22Rv1 (cell line): ENCODE measurements around the gene SEC23A.

Source experiments
- ZFX ChIP-seq: fragments of 450-650 bp; IDR thresholded peaks from 2 replicates; pipeline ENCODE4 v1.6.1; 2017; ENCODE audit warnings: antibody characterized with exemption, borderline replicate concordance
- TF ChIP-seq, protein P1 (sequence below): fragments of 450-650 bp; IDR thresholded peaks from 2 replicates; pipeline ENCODE4 v1.5.1; 2017; ENCODE audit warnings: mild to moderate bottlenecking

DNA sequence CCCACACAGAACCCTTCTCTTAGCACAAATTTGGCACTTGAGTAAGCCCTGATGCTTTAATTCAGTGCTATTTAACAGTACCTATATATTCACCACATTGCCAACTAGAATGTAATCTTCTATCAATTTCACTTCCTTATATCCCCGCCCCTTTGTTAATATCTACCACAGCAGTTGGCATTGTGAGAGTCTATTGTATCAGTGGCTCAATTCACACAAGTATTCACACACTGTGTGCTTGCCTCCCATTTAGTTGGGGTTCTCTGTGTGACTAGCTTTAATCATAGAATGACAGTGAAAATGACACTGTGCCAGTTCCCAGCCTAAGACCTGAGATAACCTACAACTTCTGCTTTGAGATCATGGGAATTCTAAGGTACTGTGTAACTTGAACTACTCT, 103.1 kb downstream of the SEC23A start:
- TF ChIP-seq, protein P1, sequence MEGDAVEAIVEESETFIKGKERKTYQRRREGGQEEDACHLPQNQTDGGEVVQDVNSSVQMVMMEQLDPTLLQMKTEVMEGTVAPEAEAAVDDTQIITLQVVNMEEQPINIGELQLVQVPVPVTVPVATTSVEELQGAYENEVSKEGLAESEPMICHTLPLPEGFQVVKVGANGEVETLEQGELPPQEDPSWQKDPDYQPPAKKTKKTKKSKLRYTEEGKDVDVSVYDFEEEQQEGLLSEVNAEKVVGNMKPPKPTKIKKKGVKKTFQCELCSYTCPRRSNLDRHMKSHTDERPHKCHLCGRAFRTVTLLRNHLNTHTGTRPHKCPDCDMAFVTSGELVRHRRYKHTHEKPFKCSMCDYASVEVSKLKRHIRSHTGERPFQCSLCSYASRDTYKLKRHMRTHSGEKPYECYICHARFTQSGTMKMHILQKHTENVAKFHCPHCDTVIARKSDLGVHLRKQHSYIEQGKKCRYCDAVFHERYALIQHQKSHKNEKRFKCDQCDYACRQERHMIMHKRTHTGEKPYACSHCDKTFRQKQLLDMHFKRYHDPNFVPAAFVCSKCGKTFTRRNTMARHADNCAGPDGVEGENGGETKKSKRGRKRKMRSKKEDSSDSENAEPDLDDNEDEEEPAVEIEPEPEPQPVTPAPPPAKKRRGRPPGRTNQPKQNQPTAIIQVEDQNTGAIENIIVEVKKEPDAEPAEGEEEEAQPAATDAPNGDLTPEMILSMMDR: no peak
- no peak for TF ChIP-seq ZFX
